Posterior cingulate gyrus (tissue), 11 donors: ENCODE data around the gene AMOTL2.

Experiments used
- DNase-seq, 10 donors: peaks; one replicate each; pipeline versions ENCODE4 v3.0.0 to v3.0.0-alpha.2; 2020 to 2021; ENCODE audit warnings: mixed read lengths in 3 of 10
- intact Hi-C: fragments of 100-400 bp; cut with DNase I; formaldehyde crosslinking; loops from one replicate; pipeline ENCODE4 v1.15.1; 2023

The AMOTL2 gene

DNA sequence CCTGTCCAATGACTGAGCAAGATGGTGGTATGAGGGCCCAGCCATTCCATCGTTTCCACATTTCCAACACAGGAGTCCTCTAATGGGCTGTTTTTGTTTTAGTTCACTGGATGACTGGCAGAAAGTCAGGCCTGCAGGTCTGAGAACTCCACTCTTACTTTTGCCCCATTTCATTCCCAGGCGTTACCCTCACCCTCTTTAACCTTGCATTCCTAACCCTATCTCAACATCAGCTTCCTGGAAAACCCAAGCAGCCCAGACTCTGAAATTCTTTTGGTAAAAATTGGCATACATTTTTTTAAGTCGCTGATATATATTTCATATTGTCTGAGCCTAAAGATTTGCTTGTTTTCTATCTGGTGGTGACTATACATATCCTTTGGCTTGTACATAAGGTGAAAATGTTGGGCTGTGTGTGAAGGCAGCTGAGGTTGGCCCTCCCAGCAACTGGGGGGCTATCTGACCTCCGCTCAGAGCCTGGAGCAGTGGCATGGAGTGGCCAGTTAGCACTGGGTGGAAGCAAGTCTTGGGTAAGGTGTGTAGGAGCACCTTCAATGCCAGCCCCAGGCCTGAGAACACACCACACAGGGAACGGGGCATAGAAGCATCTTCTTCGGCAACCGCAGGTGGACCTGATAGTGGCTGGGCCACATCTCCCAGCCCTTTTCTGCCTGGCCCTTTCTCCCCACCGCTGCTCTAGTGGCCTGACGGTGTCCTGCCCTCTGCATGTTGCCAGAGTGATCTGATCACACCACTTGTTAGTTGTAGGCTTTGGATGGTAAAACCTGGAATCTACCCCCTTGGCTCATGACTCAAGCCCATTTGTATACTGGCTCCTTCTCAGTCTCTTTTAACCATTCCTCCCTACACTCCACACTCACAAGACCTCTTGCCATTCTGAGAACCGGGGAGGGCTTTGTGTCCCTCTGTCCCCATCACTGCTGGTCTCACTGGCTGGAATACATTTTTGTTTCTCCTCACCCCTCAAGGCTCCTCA lies 50.0 kb downstream of the AMOTL2 start:
- peak in 1 of 10 donors; percentile 61 for DNase-seq
- intact Hi-C loops: no loop called here

DNA sequence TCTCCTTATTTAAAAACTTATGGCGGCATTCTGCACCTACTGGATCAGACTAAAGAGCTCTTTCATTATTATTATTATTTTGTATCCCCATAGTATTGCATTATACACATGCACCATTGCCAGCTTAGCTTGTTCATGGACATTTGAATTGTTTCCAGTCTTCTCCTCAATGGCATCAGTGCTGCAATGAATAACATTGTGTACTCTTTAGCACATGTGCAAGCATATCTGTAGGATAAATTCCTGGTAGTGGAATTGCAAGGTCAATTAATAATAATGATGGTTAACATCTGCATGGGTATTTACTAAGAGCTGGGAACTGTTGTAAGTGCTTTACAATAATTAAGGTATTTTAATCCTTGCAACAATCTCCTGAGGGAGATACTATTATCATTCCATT lies 52.0 kb downstream of the AMOTL2 start:
- no peak for DNase-seq
- intact Hi-C loops: no loop called here

- DNase-seq: peak in 1 of 10 donors; percentile 54
- intact Hi-C loops: no loop called here
These were observed 53.5 kb downstream of the AMOTL2 start for GRCh38 chr3:134320749-134321148.

GRCh38 chr3:134319931-134320330 lies 54.3 kb downstream of the AMOTL2 start:
- intact Hi-C loops: no loop called here

GRCh38 chr3:134318166-134318565 lies 56.1 kb downstream of the AMOTL2 start:
- no peak for DNase-seq
- intact Hi-C loops: no loop called here

More at GRCh38 chr3:134319931-134320330, 54.3 kb downstream of the AMOTL2 start:
- no peak for DNase-seq

- intact Hi-C loops: no loop called here
- DNase-seq: peak in 1 of 10 donors; percentile 54
These were observed 56.9 kb downstream of the AMOTL2 start for GRCh38 chr3:134317106-134317947.

DNA sequence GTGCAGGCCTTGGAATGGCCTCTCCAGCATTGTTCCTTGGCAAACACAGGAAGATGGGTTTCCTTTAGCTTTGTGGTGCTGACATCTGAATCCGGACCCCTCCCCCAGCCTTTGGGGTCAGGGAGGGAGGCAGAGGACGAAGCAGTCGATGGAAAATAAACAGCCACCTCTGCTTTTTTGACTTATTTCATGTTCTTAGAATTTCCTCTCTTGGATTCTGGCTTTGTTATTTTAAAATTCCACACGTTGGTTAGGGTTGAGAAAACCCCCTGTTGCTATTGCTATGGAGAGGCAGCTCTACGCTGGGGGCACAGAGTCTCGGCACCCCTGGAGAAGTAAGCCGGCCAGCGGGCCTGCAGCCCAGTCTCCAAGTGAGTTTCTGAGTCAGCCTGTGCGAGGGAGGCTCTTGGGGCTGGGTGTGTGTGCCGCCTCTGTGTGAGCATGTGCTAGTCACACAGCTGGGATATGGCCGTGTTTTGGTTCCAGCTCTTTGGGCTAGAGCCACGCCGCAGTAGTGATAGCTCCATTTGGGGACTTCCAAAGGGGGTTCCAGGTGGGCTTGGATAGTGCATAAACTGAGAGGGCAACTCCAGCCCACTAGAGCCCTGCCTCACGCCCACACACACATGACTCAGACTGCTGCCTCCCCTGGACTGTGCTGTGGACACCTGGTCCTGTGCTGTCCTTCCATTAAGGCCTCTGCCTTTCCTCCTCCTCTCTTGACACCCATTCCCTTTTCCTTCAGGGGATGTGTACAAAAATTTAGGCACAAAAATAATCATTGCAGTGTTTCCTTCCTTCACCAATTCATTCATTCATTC lies 58.8 kb downstream of the AMOTL2 start:
- intact Hi-C loops: no loop called here
- peak in 6 of 10 donors; percentile 20 to 92 (median 70) for DNase-seq

GRCh38 chr3:134314588-134315285 lies 59.5 kb downstream of the AMOTL2 start:
- DNase-seq: peak in 2 of 10 donors; percentile 43 to 59

DNA sequence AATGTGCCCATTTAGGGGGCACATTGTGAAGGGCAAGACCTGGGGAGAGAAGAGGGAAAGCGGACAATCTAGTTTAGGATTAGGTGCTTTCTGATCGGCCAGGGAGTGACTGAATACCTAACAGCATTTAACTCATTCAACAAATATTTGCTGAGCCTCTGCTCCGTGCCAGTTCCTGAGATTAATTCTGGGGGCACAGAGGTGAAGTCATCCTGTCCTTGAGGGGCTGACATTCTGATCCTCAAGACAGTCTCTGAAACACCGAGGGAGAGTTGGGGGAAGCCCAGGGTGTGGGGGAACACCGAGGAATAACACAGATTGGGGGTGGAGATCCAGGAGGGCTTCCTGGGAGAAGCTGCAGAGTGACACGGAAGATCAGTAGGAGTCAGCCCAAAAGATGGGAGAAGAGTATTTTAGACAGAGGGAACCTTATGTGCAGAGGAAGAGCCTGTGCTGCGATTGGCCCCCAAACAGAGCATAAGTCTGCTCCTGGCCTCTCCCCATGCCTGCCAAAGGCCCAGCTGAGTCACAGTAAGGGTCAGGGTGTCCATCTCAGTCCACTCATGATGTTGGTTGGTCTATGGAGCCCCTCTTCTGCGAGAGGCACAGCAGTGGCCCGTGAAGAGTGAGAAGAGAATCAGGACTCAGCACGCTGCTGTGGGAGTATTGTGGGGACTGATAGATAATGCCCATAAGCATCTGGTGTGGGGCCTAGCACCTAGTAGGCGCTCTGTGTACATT lies 60.2 kb downstream of the AMOTL2 start:
- DNase-seq: no peak
- intact Hi-C loops: loop anchor here (2.0 kb wide), 1 partner anchor 53 kb away; no protein-coding TSS in a partner anchor

More at GRCh38 chr3:134314588-134315285, 59.5 kb downstream of the AMOTL2 start:
- intact Hi-C loops: no loop called here

- peak in 1 of 10 donors; percentile 46 for DNase-seq
- intact Hi-C loops: loop anchor here (2.0 kb wide), 1 partner anchor 54 kb away; no protein-coding TSS in a partner anchor
These were observed 61.1 kb downstream of the AMOTL2 start for GRCh38 chr3:134312873-134313846.

DNA sequence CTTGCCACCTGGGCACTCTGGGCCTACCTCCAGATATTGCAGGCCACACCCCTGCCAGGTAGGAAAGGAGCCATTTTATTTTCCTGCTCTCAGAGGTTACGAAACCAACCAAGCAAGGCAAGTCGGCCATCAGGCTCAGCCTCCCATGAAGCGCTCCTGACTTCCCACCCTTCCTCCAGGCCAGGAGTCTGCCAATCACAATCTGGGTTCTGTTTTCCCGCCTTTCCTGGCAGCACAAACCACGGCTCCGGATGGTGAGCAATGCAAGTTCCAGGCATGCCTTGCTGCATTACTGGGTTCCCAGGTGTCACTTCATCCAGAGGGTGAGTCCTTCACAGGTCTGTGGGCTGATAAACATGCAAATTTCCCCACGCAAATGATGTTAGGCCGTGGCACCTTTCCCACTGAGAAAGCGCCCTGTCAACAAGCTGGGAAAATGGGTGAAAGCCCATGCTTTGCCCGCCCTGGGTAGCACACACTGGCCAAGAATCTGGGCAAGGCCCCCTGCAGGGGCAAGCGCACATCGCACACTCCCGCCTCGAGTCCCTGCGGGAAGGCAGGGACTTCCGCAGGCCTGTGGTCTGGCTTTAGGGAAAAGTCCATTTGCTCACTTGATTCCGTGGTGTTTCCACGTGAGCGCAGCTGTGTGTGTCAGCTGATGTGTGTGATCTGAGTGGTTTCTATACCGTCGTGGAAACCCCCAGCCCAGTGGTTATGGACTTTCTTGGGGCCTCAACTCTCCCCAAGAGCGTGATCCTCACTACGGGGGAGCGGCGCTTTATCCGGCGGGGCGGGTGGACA lies 62.0 kb downstream of the AMOTL2 start:
- intact Hi-C loops: loop anchor here (2.0 kb wide), 1 partner anchor 55 kb away; no protein-coding TSS in a partner anchor
- no peak for DNase-seq

- intact Hi-C loops: loop anchor here (2.0 kb wide), 1 partner anchor 55 kb away; no protein-coding TSS in a partner anchor
- DNase-seq: no peak
These were observed 62.6 kb downstream of the AMOTL2 start for GRCh38 chr3:134311693-134312071.

- intact Hi-C loops: no loop called here
- DNase-seq: no peak
These were observed 63.0 kb downstream of the AMOTL2 start for GRCh38 chr3:134311265-134311664.

DNA sequence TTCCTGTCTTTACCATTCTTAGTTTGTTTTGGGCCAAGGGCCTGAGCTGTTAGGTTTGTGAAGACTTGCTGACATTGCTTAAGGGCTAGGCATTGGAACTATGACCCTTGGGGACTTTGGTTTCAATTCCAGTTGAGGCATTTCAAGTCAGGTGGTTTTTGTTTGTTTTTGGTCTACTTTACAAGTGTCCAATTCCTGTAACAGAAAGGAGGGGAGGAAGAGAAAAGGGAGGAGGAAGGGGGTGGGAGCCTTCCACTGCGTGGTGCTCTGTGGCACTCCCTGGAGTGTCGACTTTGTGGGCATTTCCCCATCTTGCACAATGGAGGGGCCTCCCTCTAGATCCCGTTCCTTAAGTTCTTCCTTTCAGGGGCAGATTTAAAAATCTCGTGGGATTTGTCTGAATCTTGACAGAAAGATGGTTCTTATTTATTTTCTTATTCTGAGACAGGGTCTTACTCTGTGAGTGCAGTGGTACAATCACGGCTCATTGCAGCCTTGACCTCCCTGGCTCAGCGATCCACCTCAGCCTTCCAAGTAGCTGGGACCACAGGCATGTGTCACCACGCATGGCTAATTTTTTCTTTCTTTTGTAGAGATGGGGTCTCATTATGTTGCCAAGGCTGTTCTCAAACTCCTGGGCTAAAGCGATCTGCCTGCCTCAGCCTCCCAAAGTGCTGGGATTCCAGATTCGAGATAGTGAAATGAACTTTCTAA lies 64.1 kb downstream of the AMOTL2 start:
- DNase-seq: no peak
- intact Hi-C loops: loop anchor here (5.0 kb wide), 2 partner anchors 67 to 142 kb away; no protein-coding TSS in a partner anchor

- peak; percentile 70 to 97 (median 88) for DNase-seq
- intact Hi-C loops: loop anchor here (1.0 to 5.0 kb wide), 3 partner anchors 69 to 166 kb away; no protein-coding TSS in a partner anchor
These were observed 65.8 kb downstream of the AMOTL2 start for GRCh38 chr3:134308350-134308891.
